GM15510 (cell line): Measurements from ENCODE around the gene CFAP299.

Source experiments
- POLR2A ChIP-seq: IDR thresholded peaks from 3 replicates; pipeline ENCODE4 v1.6.1; 2011; ENCODE audit warnings: borderline replicate concordance; ENCODE audit not compliant: insufficient read length; ENCODE audit errors: extremely low read depth

Gene CFAP299

GRCh38 chr4:80452768-80453167 lies 117.2 kb downstream of the CFAP299 start:
- TF ChIP-seq POLR2A = no peak

- no peak for TF ChIP-seq POLR2A
Measured at GRCh38 chr4:80454040-80454439, 118.5 kb downstream of the CFAP299 start.

DNA sequence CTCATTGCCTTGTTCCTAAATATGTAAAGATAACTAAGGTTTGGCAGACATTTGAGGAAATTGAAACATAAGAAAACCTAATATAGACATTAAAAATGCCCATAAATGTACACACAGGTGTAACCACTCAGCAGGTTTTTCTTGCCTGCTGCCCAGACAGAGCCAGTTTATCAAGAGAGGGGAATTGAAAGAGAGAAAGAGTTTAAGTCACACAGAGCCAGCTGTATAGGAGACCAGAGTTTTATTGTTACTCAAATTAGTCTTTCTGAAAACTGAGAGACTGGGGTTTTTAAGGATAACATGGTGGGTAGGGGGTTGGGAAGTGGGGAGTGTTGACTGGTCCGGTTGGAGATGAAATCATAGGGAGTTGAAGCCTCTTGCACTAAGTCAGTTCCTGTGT lies 119.0 kb downstream of the CFAP299 start:
- no peak for TF ChIP-seq POLR2A

- no peak for TF ChIP-seq POLR2A
Measured at GRCh38 chr4:80459918-80460473, 124.5 kb downstream of the CFAP299 start.

DNA sequence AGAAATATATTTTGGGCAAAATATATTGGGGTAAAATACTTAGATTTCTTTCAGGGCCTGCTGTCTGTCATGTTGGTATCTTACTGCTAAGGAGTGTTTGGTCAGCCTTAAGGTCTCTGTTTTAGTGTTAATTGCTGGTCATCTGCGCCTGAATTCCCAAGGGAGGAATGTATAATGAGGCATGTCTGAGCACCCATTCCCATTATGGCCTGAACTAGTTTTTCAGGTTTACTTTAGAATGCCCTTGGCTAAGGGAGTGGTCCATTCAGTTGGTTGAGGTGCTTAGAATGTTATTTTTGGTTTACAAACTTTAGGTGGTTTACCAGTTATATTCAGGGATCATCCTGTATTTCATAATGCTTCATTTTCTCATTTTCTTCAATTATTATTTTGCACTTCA lies 125.9 kb downstream of the CFAP299 start:
- no peak for TF ChIP-seq POLR2A

DNA sequence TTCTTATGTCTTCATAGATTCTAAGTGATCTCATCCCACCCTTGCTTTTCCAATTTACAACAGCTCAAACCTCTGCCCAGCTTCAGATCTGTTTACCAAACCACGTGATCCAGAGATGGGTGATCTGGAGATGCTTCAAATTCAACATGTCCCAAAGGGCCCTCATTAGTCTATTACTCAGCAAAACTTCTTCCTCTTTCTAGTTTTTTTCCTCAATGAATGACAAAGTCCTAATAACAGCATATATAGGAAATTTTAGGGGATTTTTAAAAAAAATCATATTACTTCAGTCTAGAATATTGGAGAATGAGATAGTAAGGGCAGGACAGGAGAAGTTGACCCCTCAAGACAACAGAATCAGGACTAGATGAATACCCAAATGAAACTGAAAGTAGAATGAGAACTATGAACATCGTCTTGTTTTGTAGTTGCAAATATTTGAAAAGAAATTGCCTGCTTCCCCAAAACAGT lies 127.1 kb downstream of the CFAP299 start:
- no peak for TF ChIP-seq POLR2A

DNA sequence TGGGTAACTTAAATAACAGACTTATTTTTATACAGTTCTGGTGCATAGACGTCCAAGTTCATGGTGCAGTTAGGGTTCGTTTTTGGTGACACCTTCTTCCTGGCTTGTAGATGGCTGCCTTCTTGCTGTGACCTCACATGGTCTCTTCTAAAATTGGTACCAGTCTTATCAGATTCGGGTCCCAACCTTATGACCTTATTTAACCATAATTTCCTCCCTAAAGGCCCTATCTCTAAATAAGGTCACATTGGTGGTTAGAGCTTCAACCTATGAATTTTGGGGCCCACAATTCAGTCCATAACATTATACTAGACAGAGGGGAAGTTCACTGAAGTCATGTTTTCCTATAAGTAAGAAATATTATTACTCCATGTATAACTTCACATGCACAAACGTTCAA lies 128.0 kb downstream of the CFAP299 start:
- no peak for TF ChIP-seq POLR2A

DNA sequence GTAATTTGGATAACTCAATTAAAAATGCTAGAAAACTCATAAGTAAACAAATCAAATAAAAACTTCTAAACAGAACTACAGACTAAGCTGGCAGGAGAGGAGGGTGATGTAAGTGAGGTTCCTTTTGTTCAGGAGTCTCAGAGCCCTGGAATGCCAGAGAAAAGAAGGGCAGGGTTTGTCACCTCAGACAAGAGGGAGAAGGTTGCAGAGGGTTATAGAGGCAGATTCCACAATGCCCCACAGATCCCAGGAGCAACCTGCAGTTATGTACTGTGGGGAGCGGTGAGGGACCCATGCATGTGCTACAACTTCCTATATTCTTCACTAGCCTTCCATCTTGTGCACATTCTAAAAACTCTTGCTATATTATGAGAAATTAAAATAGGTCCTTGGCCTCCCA lies 129.7 kb downstream of the CFAP299 start:
- no peak for TF ChIP-seq POLR2A

DNA sequence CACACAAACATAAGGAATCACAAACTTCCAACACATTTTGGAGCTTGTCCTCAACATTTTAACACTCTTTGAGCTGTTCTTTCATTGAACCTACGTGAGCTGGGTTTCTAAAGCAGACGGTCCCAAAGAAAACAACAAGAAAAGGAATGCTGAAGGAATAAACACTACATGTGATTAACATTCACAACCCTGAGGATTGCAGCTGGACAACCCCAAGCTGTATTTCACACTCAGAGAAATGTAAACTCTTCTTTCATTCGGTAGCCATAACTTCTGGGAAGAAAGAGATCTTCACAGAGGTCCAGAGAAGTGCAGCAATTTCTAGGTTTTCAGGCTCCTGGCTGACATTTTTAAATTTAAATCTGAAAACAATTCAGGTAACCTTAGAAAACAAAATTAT lies 130.2 kb downstream of the CFAP299 start:
- no peak for TF ChIP-seq POLR2A

DNA sequence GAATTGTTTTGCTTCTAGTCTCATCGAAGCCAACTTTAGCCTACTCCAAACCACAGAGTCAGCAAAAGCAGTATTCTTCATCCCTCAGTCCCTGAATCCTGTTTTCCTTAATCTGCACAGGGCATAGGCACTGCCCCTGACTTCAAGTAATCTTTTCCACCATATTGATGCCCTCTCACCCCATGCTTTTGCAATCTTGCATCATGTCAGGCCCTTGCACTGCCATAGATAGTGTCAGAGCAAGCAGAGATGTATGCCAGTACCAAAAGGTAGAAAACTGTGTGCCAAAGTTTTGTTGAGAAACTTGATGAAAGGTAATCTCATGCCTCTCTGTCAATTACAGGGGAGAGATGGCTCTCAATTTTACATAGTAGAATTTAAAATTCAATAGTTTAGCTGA lies 131.1 kb downstream of the CFAP299 start:
- TF ChIP-seq POLR2A = no peak

GRCh38 chr4:80471756-80472155 lies 136.2 kb downstream of the CFAP299 start:
- no peak for TF ChIP-seq POLR2A

- no peak for TF ChIP-seq POLR2A
Measured at GRCh38 chr4:80475236-80475635, 139.7 kb downstream of the CFAP299 start.

DNA sequence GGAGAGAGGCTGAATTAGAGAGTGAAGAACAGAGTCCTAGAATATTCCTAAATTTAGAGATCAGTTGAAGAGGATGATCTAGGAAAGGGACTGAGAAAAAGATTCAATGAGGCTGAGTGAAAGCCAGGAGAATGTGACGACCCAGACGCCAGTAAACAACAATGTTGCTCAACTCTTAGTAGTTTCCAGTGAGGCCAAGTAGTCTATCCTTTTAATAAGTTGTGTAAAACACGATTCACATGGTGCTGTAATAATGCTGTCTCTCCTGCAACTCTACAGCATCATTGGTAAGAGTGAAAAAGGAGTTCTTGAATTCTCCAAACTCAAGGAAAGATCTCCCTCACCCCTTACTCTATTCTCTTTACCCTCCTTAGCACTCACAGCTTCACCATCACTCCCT lies 140.3 kb downstream of the CFAP299 start:
- TF ChIP-seq POLR2A = no peak

- no peak for TF ChIP-seq POLR2A
Measured at GRCh38 chr4:80484712-80485111, 149.2 kb downstream of the CFAP299 start.

DNA sequence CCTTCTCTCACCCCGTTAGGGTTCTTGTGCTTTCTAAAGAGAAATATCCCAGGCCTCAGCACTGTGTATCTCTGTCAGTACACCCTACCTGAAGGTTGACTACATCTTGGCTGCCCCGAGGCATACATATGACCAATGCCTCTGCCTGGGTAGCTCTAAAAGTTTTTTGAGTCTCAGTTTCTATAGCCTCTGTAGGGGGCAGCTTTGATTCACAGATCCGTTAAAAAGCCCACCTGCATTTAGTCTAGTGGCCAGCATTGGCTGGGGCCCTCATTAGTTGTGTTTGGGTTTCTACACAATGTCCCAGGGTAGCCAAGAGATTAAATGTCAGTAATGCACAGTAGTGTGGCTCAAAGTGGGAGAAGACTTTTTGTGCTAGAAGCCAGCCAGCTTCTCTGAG lies 151.1 kb downstream of the CFAP299 start:
- no peak for TF ChIP-seq POLR2A

- no peak for TF ChIP-seq POLR2A
Measured at GRCh38 chr4:80489798-80490197, 154.3 kb downstream of the CFAP299 start.

GRCh38 chr4:80492761-80493160 lies 157.2 kb downstream of the CFAP299 start:
- no peak for TF ChIP-seq POLR2A
